A549 (cell line): Measurements from ENCODE around the gene CFAP91. TPM values are rescaled to one million over a fixed set of nuclear protein-coding genes. Genes with fewer than 3 reads are reported as not detected.

Source experiments
- ATAC-seq, 2 experiments: fragments of 200-7000 bp in 1 of 2; fragments of >200 bp in 1 of 2; cut with Nextera tagmentation in 1 of 2; cut with Tn5 transposase in 1 of 2; 3 replicates each; pipeline versions ENCODE4 v1.8.0 to v1.9.1; 2018 to 2020; ENCODE audit warnings: mild to moderate bottlenecking in 1 of 2, moderate library complexity in 1 of 2
- CTCF ChIA-PET: fragments of 300-600 bp; sonication (Branson Sonifier 250); formaldehyde crosslinking; extraction: SDS; loops from one replicate; lab custom pipeline; 2021; ENCODE audit warnings: antibody characterized with exemption, inconsistent platforms; lab: Yijun Ruan, JAX
- POLR2A ChIA-PET: fragments of 350-600 bp; formaldehyde crosslinking; extraction: SDS; loops from one replicate; lab custom pipeline; 2021; ENCODE audit warnings: antibody characterized with exemption, inconsistent platforms; lab: Yijun Ruan, JAX
- DNase-seq, 2 experiments: peaks; one replicate each; pipeline versions ENCODE4 v3.0.0 to v3.0.0-alpha.2; 2011 to 2016; ENCODE audit warnings: low read depth in 1 of 2, low spot score in 1 of 2
- FAIRE-seq: peaks from 2 replicates; lab custom pipeline; 2011; peaks lifted over from hg19 to GRCh38; lab: Jason Lieb, UNC
- H3K27ac ChIP-seq, 2 experiments: fragments of >200 bp; sonication (Bioruptor Twin); formaldehyde crosslinking; 3 replicates each; pipeline ENCODE4 v1.5.1; 2016 to 2017
- H3K4me1 ChIP-seq: fragments of >200 bp; sonication (Bioruptor Twin); formaldehyde crosslinking; 3 replicates; pipeline ENCODE4 v1.6.1; 2016
- H3K4me2 ChIP-seq: fragments of >200 bp; sonication (Bioruptor Twin); formaldehyde crosslinking; 3 replicates; pipeline ENCODE4 v1.6.1; 2016
- H3K4me3 ChIP-seq: fragments of >200 bp; sonication (Bioruptor Twin); formaldehyde crosslinking; 3 replicates; pipeline ENCODE4 v1.5.1; 2016
- H3K9me3 ChIP-seq: fragments of >200 bp; sonication (Bioruptor Twin); formaldehyde crosslinking; 3 replicates; pipeline ENCODE4 v1.6.1; 2016
- ATOH8 ChIP-seq: fragments of 250-450 bp; sonication (Bioruptor Pico); IDR thresholded peaks from 2 replicates; pipeline ENCODE4 v1.5.0; 2020; ENCODE audit warnings: low read depth, mild to moderate bottlenecking, moderate library complexity
- CBX2 ChIP-seq: fragments of 200-600 bp; sonication (generic); IDR thresholded peaks from 2 replicates; pipeline ENCODE4 v1.6.1; 2016; ENCODE audit warnings: low read depth, mild to moderate bottlenecking, borderline replicate concordance
- CEBPB ChIP-seq, 2 experiments: fragments of >200 bp in 1 of 2; sonication (Bioruptor Twin) in 1 of 2; formaldehyde crosslinking in 1 of 2; IDR thresholded peaks; 2 replicates each; pipeline ENCODE4 v1.6.1; 2012 to 2016
- CTCF ChIP-seq: fragments of >200 bp; sonication (Bioruptor Twin); formaldehyde crosslinking; IDR thresholded peaks from 3 replicates; pipeline ENCODE4 v1.5.1; 2016
- ELK1 ChIP-seq: fragments of 150-350 bp; IDR thresholded peaks from 2 replicates; pipeline ENCODE4 v1.6.1; 2014; ENCODE audit warnings: low read depth, mild to moderate bottlenecking, low read length
- EP300 ChIP-seq, 2 experiments: fragments of >200 bp; sonication (Bioruptor Twin); formaldehyde crosslinking; IDR thresholded peaks; 2 replicates in 1 of 2; 3 replicates in 1 of 2; pipeline ENCODE4 v1.6.1; 2016 to 2017
- ESRRA ChIP-seq: fragments of 150-350 bp; IDR thresholded peaks from 2 replicates; pipeline ENCODE4 v1.6.1; 2014; ENCODE audit warnings: mild to moderate bottlenecking, low read length, borderline replicate concordance
- FOSB ChIP-seq: fragments of 250-450 bp; sonication (Bioruptor Pico); IDR thresholded peaks from 2 replicates; pipeline ENCODE4 v1.5.0; 2020; ENCODE audit warnings: mild to moderate bottlenecking, moderate library complexity
- FOSL2 ChIP-seq, 2 experiments: fragments of 450-650 bp in 1 of 2; fragments of >200 bp in 1 of 2; sonication (Bioruptor Twin) in 1 of 2; formaldehyde crosslinking; IDR thresholded peaks; 2 replicates each; pipeline versions ENCODE4 v1.5.0 to v1.6.1; 2016 to 2020; ENCODE audit warnings: mild to moderate bottlenecking in 1 of 2, moderate library complexity in 1 of 2
- FOXS1 ChIP-seq: fragments of 250-450 bp; sonication (Bioruptor Pico); IDR thresholded peaks from 2 replicates; pipeline ENCODE4 v1.5.0; 2020; ENCODE audit warnings: mild to moderate bottlenecking, moderate library complexity
- JUNB ChIP-seq: fragments of >200 bp; sonication (Bioruptor Twin); formaldehyde crosslinking; IDR thresholded peaks from 2 replicates; pipeline ENCODE4 v1.6.1; 2016
- KDM1A ChIP-seq: fragments of 200-600 bp; sonication (generic); IDR thresholded peaks from 2 replicates; pipeline ENCODE4 v1.6.1; 2016; ENCODE audit warnings: low read depth, mild to moderate bottlenecking
- MYC ChIP-seq: IDR thresholded peaks from 2 replicates; pipeline ENCODE4 v1.6.1; 2012; ENCODE audit warnings: mild to moderate bottlenecking, inconsistent platforms, low read length, improper control_type of control experiment, borderline replicate concordance
- NPAS2 ChIP-seq: fragments of 250-450 bp; sonication (Bioruptor Pico); IDR thresholded peaks from 2 replicates; pipeline ENCODE4 v1.8.0; 2022; ENCODE audit warnings: mild to moderate bottlenecking, moderate library complexity, borderline replicate concordance
- NR3C1 ChIP-seq: fragments of >200 bp; sonication (Bioruptor Twin); formaldehyde crosslinking; IDR thresholded peaks from 3 replicates; pipeline ENCODE4 v1.6.1; 2017
- PHF8 ChIP-seq: fragments of 200-600 bp; sonication (generic); IDR thresholded peaks from 2 replicates; pipeline ENCODE4 v1.6.1; 2016; ENCODE audit warnings: low read depth, mild to moderate bottlenecking, antibody characterized with exemption, moderate library complexity, borderline replicate concordance
- RARB ChIP-seq: fragments of 250-450 bp; sonication (Bioruptor Pico); IDR thresholded peaks from 2 replicates; pipeline ENCODE4 v1.8.0; 2021; ENCODE audit warnings: mild to moderate bottlenecking, moderate library complexity
- SREBF2 ChIP-seq: fragments of 450-650 bp; IDR thresholded peaks from 2 replicates; pipeline ENCODE4 v1.6.1; 2014; ENCODE audit warnings: mild to moderate bottlenecking, moderate library complexity
- WGBS: methylation state at CpG from one replicate; pipeline ENCODE4 v1.1.6; 2017; ENCODE audit errors: missing lambda C conversion rate; 5-methylcytosine and 5-hydroxymethylcytosine counted together
- polyA plus RNA-seq, 4 experiments: library from polyadenylated mRNA; depleted of rRNA in 3 of 4; stranded (reverse); fragments of >200 nt; fragmentation: RNase III in 1 of 4; extraction: RNeasy Plus Mini Kit Qiagen cat#74134 plus additional on column Dnase treatment in 1 of 4; gene quantifications; 2 replicates in 3 of 4; 3 replicates in 1 of 4; pipeline ENCODE4 v1.2.3, GENCODE V29; 2011 to 2017
- TF ChIP-seq, protein P1 (sequence below): fragments of >200 bp; sonication (Bioruptor Twin); formaldehyde crosslinking; IDR thresholded peaks from 2 replicates; pipeline ENCODE4 v1.6.1; 2016

CFAP91 gene
- polyA plus RNA-seq, 2 of the 4 experiments (the other 2 are of a cell fraction), result 0.41 to 1.1 TPM

GRCh38 chr3:119695480-119695879 is 7.3 kb upstream of the CFAP91 start:
- peak in 1 of 2 experiments; percentile 31; a peak in 2 of 6 replicates for ATAC-seq
- CTCF ChIA-PET, result interaction anchor here (0.7 to 1.5 kb wide), 3 partner anchors 14 to 165 kb away, joined by 3 to 5 read pairs (median 5); no protein-coding TSS in a partner anchor
- no peak for TF ChIP-seq SREBF2
- no peak for TF ChIP-seq JUNB
- TF ChIP-seq EP300 (IDR thresholded peaks at IDR 0.05), result no peak
- TF ChIP-seq CEBPB (IDR thresholded peaks at IDR 0.05), result peak in 1 of 2 experiments; percentile 23; a peak in 1 of 4 replicates
- no peak for TF ChIP-seq CBX2
- DNase-seq, result peak in 1 of 2 experiments; percentile 46
- Histone ChIP-seq H3K4me1 (peaks cover 3% of the 10 kb centered on the region; the same call in 1 of the 3 replicates), H3K4me3 (no peak overlapping the region), H3K4me2 (no peak overlapping the region), H3K27ac (no peak overlapping the region), H3K9me3 (no peaks in the 10 kb centered on the region)
- FAIRE-seq, result no peak
- 49% methylated on average over 2 of the region's 2 CpGs for WGBS
- POLR2A ChIA-PET, result interaction anchor here (0.6 to 0.9 kb wide), 2 partner anchors 197 to 400 kb away, joined by 3 to 4 read pairs; partner anchors contain the start of gene TIMMDC1

DNA sequence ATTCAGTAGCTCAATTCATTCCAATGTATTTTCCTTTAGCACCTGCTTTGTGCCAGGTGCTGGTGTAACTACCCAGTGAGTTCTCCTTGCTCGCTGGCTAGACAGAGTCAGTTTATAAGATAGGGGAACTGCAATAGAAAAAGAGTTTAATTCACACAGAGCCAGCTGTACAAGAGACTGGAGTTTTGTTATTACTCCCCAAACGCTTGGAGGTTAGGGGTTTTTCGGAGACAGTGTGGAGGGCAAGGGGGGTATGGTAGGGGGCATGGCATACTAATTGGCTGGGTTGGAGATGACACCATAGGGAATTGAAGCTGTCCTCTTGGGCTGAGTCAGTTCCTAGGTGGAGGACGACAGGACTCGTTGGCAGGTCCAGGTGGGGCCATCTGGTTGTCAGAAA is 5.4 kb upstream of the CFAP91 start:
- no peak overlapping the region for H3K4me3 ChIP-seq
- DNase-seq (no peak), ATAC-seq (no peak), FAIRE-seq (no peak)
- no peaks in the 10 kb centered on the region for H3K9me3 ChIP-seq
- CTCF ChIA-PET, result interaction anchor here (0.9 kb wide), 1 partner anchor 17 kb away, joined by 3 read pairs; no protein-coding TSS in a partner anchor
- 63% methylated on average over 5 of the region's 5 CpGs for WGBS
- TF ChIP-seq NR3C1, result no peak
- TF ChIP-seq PHF8, result no peak
- no peak for TF ChIP-seq ESRRA
- TF ChIP-seq, protein P1, sequence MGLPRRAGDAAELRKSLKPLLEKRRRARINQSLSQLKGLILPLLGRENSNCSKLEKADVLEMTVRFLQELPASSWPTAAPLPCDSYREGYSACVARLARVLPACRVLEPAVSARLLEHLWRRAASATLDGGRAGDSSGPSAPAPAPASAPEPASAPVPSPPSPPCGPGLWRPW, result no peak
- POLR2A ChIA-PET, result no interaction called here
- H3K27ac ChIP-seq, result no peak overlapping the region
- peaks cover 12% of the 10 kb centered on the region for H3K4me1 ChIP-seq
- no peak overlapping the region for H3K4me2 ChIP-seq

- POLR2A ChIA-PET, result no interaction called here
- WGBS, result 90% methylated on average over 4 of the region's 4 CpGs
- Histone ChIP-seq H3K9me3 (no peaks in the 10 kb centered on the region), H3K4me1 (peaks cover 17% of the 10 kb centered on the region), H3K4me2 (no peak overlapping the region), H3K4me3 (no peak overlapping the region), H3K27ac (no peak overlapping the region)
- no peak for ATAC-seq
- TF ChIP-seq CTCF (no peak), ESRRA (no peak), FOSL2 (IDR thresholded peaks at IDR 0.05) (no peak), FOSL2 (CRISPR knock-in tag; IDR thresholded peaks at IDR 0.05) (peak; percentile 69)
- no peak for FAIRE-seq
- CTCF ChIA-PET, result interaction anchor here (1.9 kb wide), 1 partner anchor 10 kb away, joined by 11 read pairs; no protein-coding TSS in a partner anchor
- DNase-seq, result peak in 1 of 2 experiments; percentile 69
Measured at GRCh38 chr3:119700269-119700919, 2.4 kb upstream of the CFAP91 start.

DNA sequence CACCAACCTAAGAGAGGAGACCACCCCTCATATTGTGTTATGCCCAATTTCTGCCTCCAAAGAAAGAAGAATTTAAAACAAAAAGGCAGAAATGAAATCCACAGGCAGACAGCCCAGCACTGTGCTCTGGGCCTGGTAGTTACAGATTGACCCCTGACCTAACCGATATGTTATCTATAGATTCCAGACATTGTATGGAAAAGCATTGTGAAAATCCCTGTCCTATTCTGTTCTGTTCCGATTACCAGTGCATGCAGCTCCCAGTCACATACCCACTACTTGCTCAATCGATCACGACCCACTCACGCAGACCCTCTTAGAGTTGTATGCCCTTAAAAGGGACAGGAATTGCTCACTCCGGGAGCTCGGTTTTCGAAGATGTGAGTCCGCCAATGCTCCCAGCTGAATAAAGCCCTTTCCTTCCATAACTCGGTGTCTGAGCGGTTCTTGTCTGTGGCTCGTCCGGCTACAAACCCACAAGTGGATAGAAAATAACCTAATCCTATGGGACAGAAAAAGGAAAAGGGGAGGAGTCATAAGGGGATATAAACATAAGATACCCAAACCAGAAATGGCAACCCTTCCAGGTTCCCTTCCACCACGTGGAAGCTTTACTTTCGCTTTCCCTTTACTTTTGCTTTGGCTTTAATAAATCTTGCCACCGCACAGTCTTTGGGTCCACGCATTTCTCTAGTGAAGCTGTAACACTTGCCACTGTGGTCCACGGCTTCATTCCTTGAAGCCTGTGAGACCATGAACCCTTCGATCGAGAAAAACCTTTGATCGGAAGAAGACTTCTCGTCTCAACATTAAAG is 1.7 kb upstream of the CFAP91 start:
- ChIA-PET POLR2A (no interaction called here), CTCF (interaction anchor here (1.9 kb wide), 1 partner anchor 11 kb away, joined by 11 read pairs; no protein-coding TSS in a partner anchor)
- Histone ChIP-seq H3K4me3 (no peak overlapping the region), H3K4me2 (no peak overlapping the region), H3K4me1 (peaks cover 17% of the 10 kb centered on the region), H3K27ac (no peak overlapping the region), H3K9me3 (no peaks in the 10 kb centered on the region)
- FAIRE-seq, result no peak
- ATAC-seq, result no peak
- DNase-seq, result no peak
- WGBS, result 91% methylated on average over 22 of the region's 22 CpGs
- TF ChIP-seq FOSB (CRISPR knock-in tag), result no peak
- TF ChIP-seq RARB (CRISPR knock-in tag), result no peak
- TF ChIP-seq KDM1A, result no peak
- no peak for TF ChIP-seq ELK1
- TF ChIP-seq NPAS2, result no peak
- TF ChIP-seq SREBF2, result no peak
- TF ChIP-seq MYC, result no peak
- TF ChIP-seq FOXS1 (CRISPR knock-in tag), result no peak
- no peak for TF ChIP-seq CBX2
- TF ChIP-seq CTCF, result no peak
- TF ChIP-seq ATOH8, result no peak
- TF ChIP-seq JUNB, result no peak
- TF ChIP-seq, all 56 proteins: peak for 0
